HCT116 (cell line): Measurements from ENCODE around the gene PSMC3IP. TPM values are rescaled to one million over a fixed set of nuclear protein-coding genes. Genes with fewer than 3 reads are reported as not detected.

Experiments used
- ATAC-seq: fragments of 200-7000 bp; cut with Tn5 transposase; 2 replicates; pipeline ENCODE4 v1.9.1; 2020; ENCODE audit warnings: mild to moderate bottlenecking, moderate library complexity
- BruUV-seq: library from RNA; stranded (reverse); fragments of 400-500 nt; replicated peaks from 2 replicates; lab custom pipeline; 2021; lab: Mats Ljungman, UMichigan
- CTCF ChIA-PET: fragments of 300-600 bp; sonication (Branson Sonifier 250); formaldehyde crosslinking; loops from one replicate; lab custom pipeline; 2021; ENCODE audit warnings: antibody characterized with exemption; lab: Charles Lee
- POLR2A ChIA-PET: fragments of 300-600, 350-600 bp; sonication (Branson Sonifier 250); formaldehyde crosslinking; loops from one replicate; lab custom pipeline; 2021; ENCODE audit warnings: antibody characterized with exemption; lab: Charles Lee
- RAD21 ChIA-PET, 2 experiments: fragments of 300-600 bp; sonication (Branson Sonifier 250); formaldehyde crosslinking; loops; one replicate each; lab custom pipeline; 2023; ENCODE audit warnings: low total read pairs in 2 of 2; ENCODE audit not compliant: uncharacterized antibody in 2 of 2, unreplicated experiment in 2 of 2, low non-redundant PET in 1 of 2; lab: Charles Lee
- DNase-seq: peaks from one replicate; pipeline ENCODE4 v3.0.0-alpha.2; 2010; ENCODE audit warnings: low read depth, low spot score
- H2AFZ ChIP-seq: fragments of 200-600 bp; shearing (Covaris generic), sonication (generic); 2 replicates; pipeline ENCODE4 v1.6.1; 2017; ENCODE audit warnings: low read depth, mixed run types, mixed read lengths, antibody characterized with exemption, low read length; ENCODE audit not compliant: poor library complexity, severe bottlenecking
- H3K27ac ChIP-seq: 2 replicates; pipeline ENCODE4 v1.5.1; 2012; ENCODE audit warnings: low read depth, low read length
- H3K27me3 ChIP-seq: fragments of 200-600 bp; sonication (generic); 2 replicates; pipeline ENCODE4 v1.6.1; 2016; ENCODE audit warnings: mixed run types, low read length, mixed read lengths; ENCODE audit not compliant: insufficient read depth
- H3K36me3 ChIP-seq, 2 experiments: fragments of 200-500 bp in 1 of 2; fragments of 200-600 bp in 1 of 2; sonication (Bioruptor generic) in 1 of 2; sonication (generic) in 1 of 2; 2 replicates each; pipeline versions ENCODE4 v1.5.1 to v1.6.1; 2014 to 2016; ENCODE audit warnings: low read length in 2 of 2, inconsistent platforms in 1 of 2, mixed read lengths in 1 of 2, mixed run types in 1 of 2; ENCODE audit not compliant: insufficient read depth in 2 of 2, control insufficient read depth in 1 of 2
- H3K4me1 ChIP-seq, 2 experiments: fragments of 200-600 bp in 1 of 2; sonication (generic) in 1 of 2; 2 replicates each; pipeline versions ENCODE4 v1.5.1 to v1.6.1; 2012 to 2017; ENCODE audit warnings: low read length in 2 of 2, inconsistent platforms in 1 of 2, mild to moderate bottlenecking in 1 of 2, mixed read lengths in 1 of 2, mixed run types in 1 of 2, moderate library complexity in 1 of 2; ENCODE audit not compliant: insufficient read depth in 2 of 2, control insufficient read depth in 1 of 2
- H3K4me2 ChIP-seq: fragments of 200-600 bp; sonication (generic); 2 replicates; pipeline ENCODE4 v1.6.1; 2017; ENCODE audit warnings: mixed run types, low read length, mixed read lengths
- H3K4me3 ChIP-seq, 2 experiments: fragments of 200-600 bp in 1 of 2; sonication (generic) in 1 of 2; replicated peaks in 1 of 2; 2 replicates each; pipeline ENCODE4 v1.5.1; 2011 to 2016; ENCODE audit warnings: low read length in 2 of 2, control low read depth in 1 of 2, low read depth in 1 of 2, mild to moderate bottlenecking in 1 of 2, mixed read lengths in 1 of 2, mixed run types in 1 of 2
- H3K79me2 ChIP-seq: fragments of 200-600 bp; sonication (generic); 2 replicates; pipeline ENCODE4 v1.6.1; 2017; ENCODE audit warnings: mild to moderate bottlenecking, mixed run types, low read length, moderate library complexity, mixed read lengths; ENCODE audit not compliant: insufficient read depth
- H3K9ac ChIP-seq: fragments of 200-600 bp; sonication (generic); 2 replicates; pipeline ENCODE4 v1.6.1; 2016; ENCODE audit warnings: low read length, mixed read lengths
- H3K9me2 ChIP-seq: fragments of 200-600 bp; sonication (generic), shearing (Covaris generic); 2 replicates; pipeline ENCODE4 v1.6.1; 2017; ENCODE audit warnings: mixed run types, mild to moderate bottlenecking, moderate library complexity; ENCODE audit not compliant: insufficient read depth
- H3K9me3 ChIP-seq, 2 experiments: fragments of 200-500 bp in 1 of 2; fragments of 200-600 bp in 1 of 2; sonication (Bioruptor generic) in 1 of 2; sonication (generic) in 1 of 2; 2 replicates each; pipeline ENCODE4 v1.6.1; 2014 to 2017; ENCODE audit warnings: low read length in 2 of 2, mixed read lengths in 2 of 2, inconsistent platforms in 1 of 2, low read depth in 1 of 2, mild to moderate bottlenecking in 1 of 2, mixed run types in 1 of 2, moderate library complexity in 1 of 2; ENCODE audit not compliant: control insufficient read depth in 1 of 2, insufficient read depth in 1 of 2
- H4K20me1 ChIP-seq: fragments of 200-600 bp; sonication (generic), shearing (Covaris generic); 2 replicates; pipeline ENCODE4 v1.6.1; 2017; ENCODE audit warnings: mixed run types, mild to moderate bottlenecking, moderate library complexity; ENCODE audit not compliant: insufficient read depth
- ATF3 ChIP-seq: IDR thresholded peaks from 2 replicates; pipeline ENCODE4 v1.6.1; 2012
- FOSL1 ChIP-seq: IDR thresholded peaks from 2 replicates; pipeline ENCODE4 v1.6.1; 2012; ENCODE audit warnings: low read depth
- POLR2A ChIP-seq: IDR thresholded peaks from 2 replicates; pipeline ENCODE4 v1.7.0; 2011; ENCODE audit warnings: borderline replicate concordance; ENCODE audit not compliant: insufficient read depth, insufficient read length; ENCODE audit errors: extremely low read depth
- REST ChIP-seq: IDR thresholded peaks from 2 replicates; pipeline ENCODE4 v1.6.1; 2012; ENCODE audit warnings: low read depth
- ZNF274 ChIP-seq: fragments of 200-500 bp; sonication (Bioruptor generic); IDR thresholded peaks from 2 replicates; pipeline ENCODE4 v1.6.1; 2014; ENCODE audit warnings: mild to moderate bottlenecking, low read depth, low read length, inconsistent platforms
- intact Hi-C: fragments of 100-400 bp; cut with micrococcal nuclease; formaldehyde crosslinking; loops from 2 replicates; pipeline ENCODE4 v1.10.0; 2022
- total RNA-seq: library from RNA; stranded (reverse); gene quantifications from one replicate; pipeline ENCODE4 v1.2.1, GENCODE V29; 2021; ENCODE audit not compliant: unreplicated experiment

The PSMC3IP gene
- total RNA-seq, 1 experiment from 2014 or later: 24.3 TPM

- intact Hi-C loops: no loop called here
- peaks cover 4 to 24% of the 10 kb centered on the region in 2 experiments for H3K4me1 ChIP-seq
- ATAC-seq (no peak), DNase-seq (no peak)
- TF ChIP-seq REST (no peak), POLR2A (no peak), ZNF274 (no peak), ATF3 (no peak), FOSL1 (no peak)
- H3K36me3 ChIP-seq: peaks cover 44 to 57% of the 10 kb centered on the region in 2 experiments
- no peak overlapping the region for H3K4me2 ChIP-seq
- ChIA-PET RAD21 (no interaction called here), CTCF (no interaction called here), POLR2A (no interaction called here)
- no peaks in the 10 kb centered on the region for H3K9me3 ChIP-seq
- no peaks in the 10 kb centered on the region for H3K27me3 ChIP-seq
- H3K79me2 ChIP-seq: peaks cover 76% of the 10 kb centered on the region
- no peak overlapping the region; the same call in 1 of the 2 replicates for H3K27ac ChIP-seq
- H2AFZ ChIP-seq: no peak overlapping the region
- no peak overlapping the region for H3K4me3 ChIP-seq
- H3K9ac ChIP-seq: no peak overlapping the region
- no peaks in the 10 kb centered on the region for H3K9me2 ChIP-seq
- H4K20me1 ChIP-seq: peaks cover 7% of the 10 kb centered on the region; the same call in 1 of the 2 replicates
- no TSS peak for BruUV-seq
These were observed 5.9 kb downstream of the PSMC3IP start for GRCh38 chr17:42571435-42572225.
